Measurements from ENCODE around the gene SPC24. TPM values are rescaled to one million over a fixed set of nuclear protein-coding genes. Genes with fewer than 3 reads are reported as not detected.
A peak's percentile ranks its signal among the peaks of the same experiment; 100 is the strongest.

Gene SPC24, protein sequence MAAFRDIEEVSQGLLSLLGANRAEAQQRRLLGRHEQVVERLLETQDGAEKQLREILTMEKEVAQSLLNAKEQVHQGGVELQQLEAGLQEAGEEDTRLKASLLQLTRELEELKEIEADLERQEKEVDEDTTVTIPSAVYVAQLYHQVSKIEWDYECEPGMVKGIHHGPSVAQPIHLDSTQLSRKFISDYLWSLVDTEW
- 1 to 10 TPM in 1 of 6 donors, under 1 TPM in 5; 0.20 to 1.4 (median 0.55) TPM for total RNA-seq
- polyA plus RNA-seq, result under 1 TPM; 0.47 to 0.72 TPM

- no peak for TF ChIP-seq CTCF (IDR thresholded peaks at IDR 0.05)
- ATAC-seq, result peak; percentile 81 to 93 (median 84)
- FAIRE-seq, result peak; percentile 87
- Histone ChIP-seq H3K27ac (peak within 1 kb of the TSS in 3 of 4 donors; percentile 52 to 64 (median 64)), H3K4me3 (peak within 1 kb of the TSS; percentile 21 to 68 (median 34)), H3K27me3 (no peaks in the 10 kb centered on the region), H3K9me3 (no peaks in the 10 kb centered on the region), H3K4me1 (peaks cover 0 to 37% (median 31%) of the 10 kb centered on the region in 3 donors), H3K36me3 (no peaks in the 10 kb centered on the region)
- intact Hi-C loops (cut with DNase I), result no loop called here
- peak; percentile 90 to 97 (median 94) for DNase-seq
- 1% methylated on average over 40 to 50 of the region's 50 CpGs for WGBS, 2 donors
Measured at GRCh38 chr19:11155373-11156120, at the start of gene SPC24. Gene SPC24, minus strand, starts transcription at chr19:11155782. Its CDS starts 6 bp downstream, at chr19:11155776.

DNA sequence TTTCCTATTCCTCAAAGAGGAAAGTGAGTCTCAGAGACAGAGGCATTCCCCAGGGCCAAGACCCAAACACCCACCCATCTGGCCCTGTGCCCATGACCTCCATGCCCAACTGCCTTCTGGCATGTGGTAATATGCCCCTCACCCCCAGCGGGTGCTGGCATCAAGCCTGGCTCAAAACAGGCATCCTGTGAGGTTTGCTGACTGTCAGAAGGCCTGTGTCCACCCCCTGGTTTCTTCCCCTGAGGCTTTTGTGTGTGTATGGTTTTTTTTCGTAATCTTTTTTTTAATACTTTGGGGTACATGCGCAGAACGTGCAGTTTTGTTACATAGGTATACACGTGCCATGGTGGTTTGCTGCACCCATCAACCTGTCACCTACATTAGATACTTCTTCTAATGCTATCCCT is 49.4 kb upstream of the SPC24 start:
- H3K27me3 ChIP-seq, result no peaks in the 10 kb centered on the region
- DNase-seq (peak in 2 of 6 donors; percentile 48 to 66), ATAC-seq (no peak), FAIRE-seq (no peak)
- no peaks in the 10 kb centered on the region for H3K9me3 ChIP-seq
- intact Hi-C loops (cut with DNase I), result loop anchor here in 2 of 3 donors (2.0 to 10.0 kb wide), 3 partner anchors 66 to 170 kb away; no protein-coding TSS in a partner anchor
- H3K36me3 ChIP-seq, result no peaks in the 10 kb centered on the region
- H3K4me3 ChIP-seq, result no peak overlapping the region
- 56% methylated on average over 5 of the region's 5 CpGs for WGBS, 2 donors
- no peak overlapping the region for H3K27ac ChIP-seq
- no peaks in the 10 kb centered on the region for H3K4me1 ChIP-seq
- TF ChIP-seq CTCF (IDR thresholded peaks at IDR 0.05), result no peak

DNA sequence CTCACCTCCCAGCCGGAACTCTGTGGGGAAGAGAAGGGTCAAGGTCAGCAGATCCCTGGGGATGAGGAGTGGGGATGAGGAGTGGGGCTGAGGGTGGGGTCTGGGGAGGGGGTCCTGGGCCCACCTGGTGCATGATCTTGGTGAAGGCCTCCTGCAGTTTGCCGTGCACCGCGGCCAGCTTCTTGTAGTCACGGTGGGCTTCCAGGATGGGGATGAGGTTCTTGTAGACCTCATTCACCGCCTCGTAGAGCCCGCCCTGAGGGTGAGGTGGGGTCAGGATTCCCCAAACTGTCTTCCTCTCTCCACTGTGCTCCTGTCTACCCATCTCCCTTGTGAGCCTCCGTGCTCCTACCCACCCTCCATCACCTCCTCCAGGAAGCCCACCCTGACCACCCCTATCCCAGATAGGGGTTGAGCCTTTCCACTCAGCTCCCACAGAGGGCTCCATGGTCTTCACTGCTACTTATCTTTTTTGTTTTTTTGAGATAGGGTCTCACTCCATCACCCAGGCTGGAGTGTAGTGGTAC is 48.6 kb upstream of the SPC24 start:
- no peaks in the 10 kb centered on the region for H3K36me3 ChIP-seq

More for the DNA sequence above, 48.6 kb upstream of the SPC24 start:
- no peak for FAIRE-seq
- 78 to 87% methylated on average over 9 of the region's 9 CpGs for WGBS, 2 donors
- no peak for DNase-seq
- TF ChIP-seq CTCF (IDR thresholded peaks at IDR 0.05), result no peak
- Histone ChIP-seq H3K27me3 (no peaks in the 10 kb centered on the region), H3K4me3 (no peak overlapping the region), H3K9me3 (no peaks in the 10 kb centered on the region), H3K4me1 (no peaks in the 10 kb centered on the region), H3K27ac (no peak overlapping the region)
- intact Hi-C loops (cut with DNase I), result loop anchor here in 2 of 3 donors (2.0 to 10.0 kb wide), 3 partner anchors 65 to 169 kb away; no protein-coding TSS in a partner anchor
- ATAC-seq, result peak in 1 of 4 donors; percentile 4

Measured in pancreas (tissue), 10 donors.